Ishikawa (cell line): ENCODE data around the gene MTERF1.

ENCODE experiments used
- CEBPB ChIP-seq: IDR thresholded peaks from 2 replicates; pipeline ENCODE4 v1.6.1; 2012
- CREB1 ChIP-seq: IDR thresholded peaks from 2 replicates; pipeline ENCODE4 v1.6.1; 2012; ENCODE audit warnings: low read depth
- EGR1 ChIP-seq: IDR thresholded peaks from 2 replicates; pipeline ENCODE4 v1.6.1; 2012
- EP300 ChIP-seq: IDR thresholded peaks from 2 replicates; pipeline ENCODE4 v1.6.1; 2012; ENCODE audit warnings: borderline replicate concordance
- FOXM1 ChIP-seq: IDR thresholded peaks from 2 replicates; pipeline ENCODE4 v1.6.1; 2012; ENCODE audit warnings: low read depth, borderline replicate concordance
- MAX ChIP-seq: IDR thresholded peaks from 2 replicates; pipeline ENCODE4 v1.6.1; 2012
- NFIC ChIP-seq: IDR thresholded peaks from 2 replicates; pipeline ENCODE4 v1.6.1; 2012
- RAD21 ChIP-seq: IDR thresholded peaks from 2 replicates; pipeline ENCODE4 v1.6.1; 2012; ENCODE audit warnings: low read depth
- REST ChIP-seq: IDR thresholded peaks from 2 replicates; pipeline ENCODE4 v1.6.1; 2012; ENCODE audit warnings: low read depth, mild to moderate bottlenecking
- TAF1 ChIP-seq: IDR thresholded peaks from 2 replicates; pipeline ENCODE4 v1.6.1; 2012; ENCODE audit warnings: low read depth, mild to moderate bottlenecking
- TCF12 ChIP-seq: IDR thresholded peaks from 2 replicates; pipeline ENCODE4 v1.6.1; 2012; ENCODE audit warnings: low read depth
- TEAD4 ChIP-seq: IDR thresholded peaks from 2 replicates; pipeline ENCODE4 v1.6.1; 2012
- USF1 ChIP-seq: IDR thresholded peaks from 2 replicates; pipeline ENCODE4 v1.6.1; 2012
- YY1 ChIP-seq: IDR thresholded peaks from 2 replicates; pipeline ENCODE4 v1.6.1; 2012; ENCODE audit warnings: low read depth
- ZBTB7A ChIP-seq: IDR thresholded peaks from 2 replicates; pipeline ENCODE4 v1.6.1; 2012; ENCODE audit warnings: low read depth

The MTERF1 gene

GRCh38 chr7:91894781-91895480 is 14.4 kb upstream of the MTERF1 start:
- no peak for TF ChIP-seq RAD21
- no peak for TF ChIP-seq YY1
- no peak for TF ChIP-seq EGR1
- TF ChIP-seq MAX, result no peak
- no peak for TF ChIP-seq TCF12
- no peak for TF ChIP-seq REST

DNA sequence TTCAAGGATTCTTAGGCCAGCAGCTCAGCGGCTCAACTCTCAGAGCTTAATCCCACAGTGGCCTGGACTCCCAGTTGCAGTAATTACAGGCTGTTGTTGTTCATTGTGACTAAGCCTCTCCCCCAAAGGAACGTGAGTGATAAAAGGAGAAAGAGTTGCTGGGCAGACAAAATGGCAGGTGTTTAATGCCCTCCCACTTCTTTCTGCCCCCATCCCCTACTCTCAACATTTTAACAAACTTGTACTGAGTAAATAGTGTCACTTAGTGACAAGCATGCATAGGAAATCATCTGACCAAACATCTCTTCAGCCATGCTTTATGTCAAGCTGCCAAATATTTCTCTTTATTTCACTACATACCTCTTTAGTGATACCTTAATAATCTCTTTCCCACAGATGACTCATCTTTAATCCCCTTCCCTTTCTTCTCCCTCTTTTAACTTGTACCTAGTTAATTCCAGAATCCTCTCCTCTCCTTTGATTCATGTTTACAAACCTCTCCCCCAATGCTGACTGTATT is 12.4 kb upstream of the MTERF1 start:
- TF ChIP-seq REST (no peak), EGR1 (no peak), YY1 (no peak)

DNA sequence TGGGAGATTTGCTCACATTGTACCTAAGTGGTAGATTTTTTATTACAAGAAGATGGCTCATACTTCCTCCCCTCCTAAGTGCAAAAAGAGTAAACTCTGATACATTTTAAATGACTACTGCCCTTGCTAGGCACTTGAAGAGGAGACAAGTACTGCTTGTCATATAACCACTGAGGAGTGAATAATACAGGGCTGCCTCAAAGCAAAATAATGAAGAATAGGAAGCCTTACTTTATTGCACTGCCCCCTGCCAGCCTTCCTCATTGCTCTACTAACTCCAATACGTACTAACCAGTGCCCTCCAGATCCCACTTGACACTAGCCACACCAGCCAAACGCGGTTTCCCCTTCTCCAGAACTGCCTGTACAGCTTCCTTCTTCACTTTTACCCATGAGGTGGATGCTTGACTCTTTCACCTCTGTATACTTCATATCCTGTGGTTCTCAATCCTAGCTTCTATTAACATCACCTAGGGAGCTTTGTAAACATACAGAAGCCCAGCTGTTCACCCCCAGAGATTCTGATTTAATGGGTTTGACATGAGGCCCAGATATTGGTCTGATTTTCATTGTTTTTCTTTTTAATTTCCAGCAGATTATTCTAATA is 11.7 kb upstream of the MTERF1 start:
- no peak for TF ChIP-seq CREB1
- no peak for TF ChIP-seq ZBTB7A
- TF ChIP-seq TCF12, result no peak
- TF ChIP-seq TEAD4, result no peak
- TF ChIP-seq EGR1, result no peak
- no peak for TF ChIP-seq TAF1
- TF ChIP-seq NFIC, result no peak
- no peak for TF ChIP-seq CEBPB
- TF ChIP-seq YY1, result no peak
- TF ChIP-seq EP300, result no peak

DNA sequence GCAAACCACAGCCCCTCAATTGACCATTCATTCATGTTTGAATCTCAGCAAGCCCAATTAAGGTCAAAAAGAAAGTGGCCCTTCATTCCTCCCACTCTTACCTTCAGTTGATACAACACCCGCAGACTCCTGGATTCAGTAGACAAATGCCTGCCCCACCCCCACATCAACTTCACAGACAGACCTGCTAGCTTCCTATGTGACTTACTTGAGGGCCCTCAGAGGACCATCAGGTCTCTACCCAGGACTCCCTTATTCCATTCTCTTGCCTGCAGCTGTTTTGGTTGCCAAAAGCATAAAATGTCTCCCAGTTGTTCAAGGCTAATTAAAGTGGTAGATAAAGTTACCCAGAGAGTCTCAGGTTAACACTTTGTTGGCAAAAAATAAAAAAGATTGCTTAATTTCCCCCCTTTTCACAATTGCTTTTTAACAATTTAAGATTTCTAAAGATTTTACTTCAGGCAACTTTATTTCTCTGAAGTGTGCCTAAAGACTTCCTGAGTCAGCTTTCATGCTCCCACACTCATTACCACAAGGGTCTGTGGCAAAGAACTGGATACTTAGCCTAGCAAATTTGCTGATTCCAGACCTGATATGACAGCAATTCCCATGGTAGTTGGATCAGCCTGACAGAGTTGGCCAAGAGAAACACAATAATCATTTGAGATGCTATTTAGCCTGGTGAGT is 3.3 kb upstream of the MTERF1 start:
- TF ChIP-seq TCF12 (no peak), FOXM1 (no peak), YY1 (no peak), CEBPB (no peak), ZBTB7A (no peak), TEAD4 (no peak), MAX (no peak), TAF1 (no peak), EP300 (no peak), NFIC (no peak)

DNA sequence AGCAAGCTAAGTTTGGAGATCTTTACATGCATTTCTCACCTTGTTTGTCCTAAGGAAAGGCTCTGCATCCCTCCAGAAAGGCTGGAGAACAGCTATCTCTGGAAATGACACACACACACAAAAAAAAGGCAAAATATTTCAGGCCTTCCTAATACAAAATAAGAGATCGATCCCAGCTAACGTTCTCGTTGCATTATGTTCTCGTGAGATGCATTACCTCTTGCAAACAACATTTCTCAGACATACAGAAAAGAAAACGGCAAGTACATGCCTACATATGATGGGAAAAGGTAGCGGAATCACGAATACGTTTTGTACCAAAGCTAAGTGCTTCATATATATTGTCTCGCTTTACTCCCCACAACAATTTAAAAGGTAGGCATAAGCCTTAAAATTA is 488 bp downstream of the MTERF1 start:
- TF ChIP-seq CEBPB, result no peak
- no peak for TF ChIP-seq EP300
- TF ChIP-seq TCF12, result no peak
- no peak for TF ChIP-seq EGR1
- no peak for TF ChIP-seq MAX
- no peak for TF ChIP-seq RAD21
- TF ChIP-seq REST, result no peak
- TF ChIP-seq TAF1, result no peak
- TF ChIP-seq FOXM1, result no peak
- no peak for TF ChIP-seq YY1
- no peak for TF ChIP-seq NFIC
- TF ChIP-seq CREB1, result no peak
- no peak for TF ChIP-seq USF1
